DND-41 (cell line): ENCODE data around the gene SMAD6.

Source experiments
- ATAC-seq: fragments of 200-7000 bp; cut with Tn5 transposase; 3 replicates; pipeline ENCODE4 v1.9.1; 2021; ENCODE audit warnings: low read depth; ENCODE audit not compliant: insufficient read depth
- DNase-seq: peaks from one replicate; pipeline ENCODE4 v3.0.0-alpha.2; 2020
- H2AFZ ChIP-seq: 2 replicates; pipeline ENCODE4 v1.6.0; 2012; ENCODE audit warnings: low read depth, low read length
- H3K27ac ChIP-seq: 2 replicates; pipeline ENCODE4 v1.5.1; 2012; ENCODE audit warnings: low read length, inconsistent platforms
- H3K27me3 ChIP-seq: fragments of 200-600 bp; sonication (generic); 2 replicates; pipeline ENCODE4 v1.6.0; 2012; ENCODE audit warnings: low read length, mild to moderate bottlenecking, inconsistent platforms; ENCODE audit not compliant: insufficient read depth, poor library complexity
- H3K36me3 ChIP-seq: 2 replicates; pipeline ENCODE4 v1.5.1; 2012; ENCODE audit warnings: low read length, inconsistent platforms; ENCODE audit not compliant: insufficient read depth
- H3K4me1 ChIP-seq: 2 replicates; pipeline ENCODE4 v1.5.1; 2012; ENCODE audit warnings: mild to moderate bottlenecking, low read length; ENCODE audit not compliant: insufficient read depth
- H3K4me2 ChIP-seq: 2 replicates; pipeline ENCODE4 v1.6.0; 2012; ENCODE audit warnings: mild to moderate bottlenecking, moderate library complexity, low read length, inconsistent platforms; ENCODE audit not compliant: insufficient read depth
- H3K4me3 ChIP-seq, 2 experiments: fragments of 200-600 bp in 1 of 2; shearing (Covaris generic) in 1 of 2; 2 replicates each; pipeline ENCODE4 v1.5.1; 2012 to 2016; ENCODE audit warnings: inconsistent platforms in 2 of 2, low read length in 2 of 2, mild to moderate bottlenecking in 2 of 2, low read depth in 1 of 2, moderate library complexity in 1 of 2
- H3K79me2 ChIP-seq: 2 replicates; pipeline ENCODE4 v1.6.0; 2012; ENCODE audit warnings: low read length, inconsistent platforms; ENCODE audit not compliant: insufficient read depth
- H3K9ac ChIP-seq: 2 replicates; pipeline ENCODE4 v1.6.0; 2012; ENCODE audit warnings: low read depth, mild to moderate bottlenecking, inconsistent platforms, low read length, moderate library complexity
- H3K9me3 ChIP-seq: 2 replicates; pipeline ENCODE4 v1.5.1; 2012; ENCODE audit warnings: low read length, moderate library complexity, mild to moderate bottlenecking, inconsistent platforms; ENCODE audit not compliant: insufficient read depth, severe bottlenecking
- H4K20me1 ChIP-seq: 2 replicates; pipeline ENCODE4 v1.6.0; 2012; ENCODE audit warnings: low read length; ENCODE audit not compliant: insufficient read depth
- CTCF ChIP-seq: IDR thresholded peaks from 2 replicates; pipeline ENCODE4 v1.5.1; 2012; ENCODE audit warnings: borderline replicate concordance, low read length, moderate library complexity, mild to moderate bottlenecking; ENCODE audit not compliant: poor library complexity, severe bottlenecking; ENCODE audit errors: extremely low read depth
- EZH2 ChIP-seq: IDR thresholded peaks from 3 replicates; pipeline ENCODE4 v1.6.1; 2012; ENCODE audit warnings: borderline replicate concordance, low read depth, mild to moderate bottlenecking, moderate library complexity, low read length, inconsistent platforms; ENCODE audit not compliant: severe bottlenecking

The SMAD6 gene

DNA sequence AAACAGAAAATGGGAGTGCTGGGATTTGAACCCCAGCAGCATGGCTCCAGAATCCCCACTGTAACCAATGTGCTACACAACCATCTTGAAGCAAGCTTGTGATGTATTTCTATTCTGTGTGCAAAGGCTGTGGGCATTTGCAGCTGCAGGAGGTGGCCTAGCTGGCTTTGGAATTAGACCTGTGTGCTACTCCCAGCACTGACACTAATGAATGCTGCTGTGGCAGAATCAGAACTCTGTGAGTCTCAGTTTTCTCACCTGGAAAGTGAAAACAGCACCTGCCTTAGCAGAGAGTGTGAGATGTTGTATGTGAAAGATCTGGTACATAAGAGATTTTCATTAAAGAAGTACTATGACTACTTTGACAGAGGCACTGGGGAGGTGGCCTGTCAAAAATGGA, 21.5 kb upstream of the SMAD6 start:
- Histone ChIP-seq H3K4me2 (no peak overlapping the region), H4K20me1 (no peaks in the 10 kb centered on the region), H3K9ac (no peak overlapping the region), H3K27me3 (no peaks in the 10 kb centered on the region), H3K79me2 (no peaks in the 10 kb centered on the region), H2AFZ (no peak overlapping the region), H3K36me3 (no peaks in the 10 kb centered on the region), H3K4me3 (no peak overlapping the region), H3K4me1 (0 out of 2 replicates have a peak, but pooled peaks cover 2% of the 10 kb centered on the region), H3K27ac (no peak overlapping the region), H3K9me3 (peaks cover 5% of the 10 kb centered on the region)
- ATAC-seq (no peak), DNase-seq (no peak)
- TF ChIP-seq EZH2: no peak
- TF ChIP-seq CTCF: no peak

DNA sequence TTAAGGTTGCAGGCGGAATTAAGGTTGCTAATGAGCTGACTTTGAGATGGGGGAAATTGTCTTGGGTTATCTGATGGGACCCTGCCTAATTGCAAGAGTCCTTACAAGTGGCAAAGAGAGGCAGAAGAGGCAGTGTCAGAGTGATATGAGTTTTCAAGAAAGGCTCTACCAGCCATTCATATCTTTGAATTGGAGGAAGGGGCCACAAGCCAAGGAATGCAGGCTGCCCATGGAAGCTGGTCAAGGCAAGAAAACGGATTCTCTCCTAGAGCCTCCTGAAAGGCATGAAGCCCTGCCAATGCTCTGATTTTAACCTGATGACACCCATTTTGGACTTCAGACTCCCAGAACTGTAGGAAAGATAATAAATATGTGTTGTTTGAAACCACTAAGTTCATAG, 20.6 kb upstream of the SMAD6 start:
- Histone ChIP-seq H3K79me2 (no peaks in the 10 kb centered on the region), H3K27me3 (no peaks in the 10 kb centered on the region), H4K20me1 (no peaks in the 10 kb centered on the region), H3K4me1 (no peaks in the 10 kb centered on the region), H2AFZ (no peak overlapping the region), H3K4me2 (no peak overlapping the region), H3K27ac (no peak overlapping the region), H3K9ac (no peak overlapping the region), H3K4me3 (no peak overlapping the region), H3K9me3 (peaks cover 5% of the 10 kb centered on the region), H3K36me3 (no peaks in the 10 kb centered on the region)
- no peak for TF ChIP-seq EZH2
- no peak for TF ChIP-seq CTCF
- DNase-seq (no peak), ATAC-seq (no peak)

DNA sequence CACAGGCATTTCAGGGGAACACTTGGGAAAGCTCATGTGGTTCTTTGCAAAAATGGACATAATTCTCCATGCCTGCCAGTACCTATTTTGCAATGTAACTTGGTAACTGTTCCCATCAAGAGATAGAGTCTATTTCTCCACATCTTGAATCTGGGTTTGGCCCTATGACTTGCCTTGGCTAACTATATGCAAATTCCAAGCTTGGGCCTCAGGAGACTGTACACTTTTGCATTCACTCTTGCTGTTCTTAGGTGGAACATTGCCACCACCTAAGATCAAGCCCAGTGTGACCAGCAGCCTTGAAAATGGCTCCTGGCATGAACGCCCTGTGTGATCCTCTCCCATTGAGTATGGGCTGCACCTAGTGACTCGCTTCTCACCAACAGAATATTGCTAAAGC, 19.8 kb upstream of the SMAD6 start:
- Histone ChIP-seq H2AFZ (no peak overlapping the region), H4K20me1 (no peaks in the 10 kb centered on the region), H3K9ac (no peak overlapping the region), H3K4me3 (no peak overlapping the region), H3K27ac (no peak overlapping the region), H3K4me1 (no peaks in the 10 kb centered on the region), H3K79me2 (no peaks in the 10 kb centered on the region), H3K27me3 (no peaks in the 10 kb centered on the region), H3K9me3 (peaks cover 5% of the 10 kb centered on the region), H3K4me2 (no peak overlapping the region), H3K36me3 (no peaks in the 10 kb centered on the region)
- no peak for TF ChIP-seq EZH2
- TF ChIP-seq CTCF: no peak
- ATAC-seq (no peak), DNase-seq (no peak)

DNA sequence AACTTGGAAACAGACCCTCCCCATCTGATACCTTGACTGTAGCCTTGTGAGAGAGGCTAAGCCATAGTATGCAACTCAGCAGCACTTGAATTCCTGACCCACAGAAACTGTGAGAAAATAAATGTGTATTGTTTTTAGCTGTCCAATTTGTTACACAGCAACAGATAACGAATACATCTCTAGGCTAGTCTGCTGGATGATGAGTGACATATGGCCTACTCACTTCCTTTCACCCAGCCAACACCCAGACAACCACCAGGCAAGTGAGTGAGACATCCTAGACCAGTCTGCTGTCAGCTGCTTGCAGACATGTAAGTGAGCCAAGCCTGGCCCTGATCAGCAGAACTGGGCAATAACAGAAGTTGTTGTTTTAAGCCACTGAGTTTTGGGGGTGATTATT, 19.2 kb upstream of the SMAD6 start:
- no peaks in the 10 kb centered on the region for H3K27me3 ChIP-seq
- peaks cover 5% of the 10 kb centered on the region for H3K9me3 ChIP-seq
- no peak for ATAC-seq
- H3K4me2 ChIP-seq: no peak overlapping the region
- no peak overlapping the region for H3K9ac ChIP-seq
- no peaks in the 10 kb centered on the region for H4K20me1 ChIP-seq
- no peak for DNase-seq
- TF ChIP-seq EZH2 (no peak), CTCF (no peak)
- H3K36me3 ChIP-seq: no peaks in the 10 kb centered on the region
- H3K4me3 ChIP-seq: no peak overlapping the region
- H2AFZ ChIP-seq: no peak overlapping the region
- H3K79me2 ChIP-seq: no peaks in the 10 kb centered on the region
- H3K27ac ChIP-seq: no peak overlapping the region
- no peaks in the 10 kb centered on the region for H3K4me1 ChIP-seq
